HepG2 (cell line): ENCODE measurements around the gene PELI2. TPM values are rescaled to one million over a fixed set of nuclear protein-coding genes. Genes with fewer than 3 reads are reported as not detected.

Experiments
- ATAC-seq: fragments of 200-7000 bp; cut with Tn5 transposase; 3 replicates; pipeline ENCODE4 v1.9.1; 2020; ENCODE audit warnings: mild to moderate bottlenecking, moderate library complexity
- BruUV-seq: library from RNA; stranded (reverse); fragments of 400-500 nt; replicated peaks from 2 replicates; lab custom pipeline; 2021; lab: Mats Ljungman, UMichigan
- CTCF ChIA-PET: fragments of 300-600 bp; formaldehyde crosslinking; extraction: SDS; loops from one replicate; lab custom pipeline; 2021; ENCODE audit warnings: low total read pairs, inconsistent platforms, low intra/inter-chr PET ratio; lab: Yijun Ruan, JAX
- POLR2A ChIA-PET: fragments of 350-600 bp; sonication (Branson Sonifier 250); formaldehyde crosslinking; loops from one replicate; lab custom pipeline; 2020; ENCODE audit warnings: antibody characterized with exemption, inconsistent platforms; lab: Yijun Ruan, JAX
- DNase-seq: peaks from one replicate; pipeline ENCODE4 v3.0.0-alpha.2; 2015; ENCODE audit warnings: low spot score
- FAIRE-seq: peaks from 3 replicates; lab custom pipeline; 2011; peaks lifted over from hg19 to GRCh38; lab: Jason Lieb, UNC
- H2AFZ ChIP-seq: one replicate; pipeline ENCODE4 v1.6.1; 2011; ENCODE audit warnings: low read length, inconsistent platforms
- H3K27ac ChIP-seq: fragments of 300-600 bp; 3 replicates; pipeline ENCODE4 v1.8.0; 2011; ENCODE audit warnings: mixed run types, mild to moderate bottlenecking, mixed read lengths, low read length, inconsistent platforms; ENCODE audit not compliant: insufficient read depth; ENCODE audit errors: extremely low read length
- H3K27me3 ChIP-seq, 2 experiments: fragments of 200-600 bp in 1 of 2; 2 replicates in 1 of 2; 3 replicates in 1 of 2; pipeline versions ENCODE4 v1.6.0 to v1.8.0; 2011; ENCODE audit warnings: low read length in 2 of 2, mild to moderate bottlenecking in 2 of 2, moderate library complexity in 2 of 2, inconsistent platforms in 1 of 2; ENCODE audit not compliant: insufficient read depth in 2 of 2, control insufficient read depth in 1 of 2
- H3K36me3 ChIP-seq, 2 experiments: fragments of 200-600 bp in 1 of 2; replicated peaks in 1 of 2; 2 replicates in 1 of 2; 3 replicates in 1 of 2; pipeline versions ENCODE4 v1.5.1 to v1.8.0; 2011; ENCODE audit warnings: low read length in 2 of 2, inconsistent platforms in 1 of 2; ENCODE audit not compliant: insufficient read depth in 2 of 2, control insufficient read depth in 1 of 2
- H3K4me1 ChIP-seq: 2 replicates; pipeline ENCODE4 v1.5.1; 2012; ENCODE audit warnings: low read length, inconsistent platforms; ENCODE audit not compliant: insufficient read depth
- H3K4me2 ChIP-seq: 2 replicates; pipeline ENCODE4 v1.6.0; 2011; ENCODE audit warnings: low read depth, low read length, inconsistent platforms
- H3K4me3 ChIP-seq, 3 experiments: fragments of 200-600 bp in 1 of 3; sonication (generic), shearing (Covaris generic) in 1 of 3; replicated peaks in 1 of 3; 2 replicates each; pipeline ENCODE4 v1.5.1; 2011 to 2016; ENCODE audit warnings: low read length in 3 of 3, inconsistent platforms in 2 of 3, low read depth in 2 of 3, mild to moderate bottlenecking in 2 of 3, control low read depth in 1 of 3, mixed read lengths in 1 of 3; ENCODE audit not compliant: insufficient read depth in 1 of 3
- H3K79me2 ChIP-seq: one replicate; pipeline ENCODE4 v1.6.1; 2011; ENCODE audit warnings: low read length, inconsistent platforms; ENCODE audit not compliant: insufficient read depth
- H3K9ac ChIP-seq: 2 replicates; pipeline ENCODE4 v1.6.0; 2011; ENCODE audit warnings: mild to moderate bottlenecking, low read depth, low read length, inconsistent platforms; ENCODE audit not compliant: insufficient read depth
- H3K9me3 ChIP-seq: 2 replicates; pipeline ENCODE4 v1.5.1; 2012; ENCODE audit warnings: mild to moderate bottlenecking, low read length
- H4K20me1 ChIP-seq: 2 replicates; pipeline ENCODE4 v1.6.0; 2011; ENCODE audit warnings: inconsistent platforms, mild to moderate bottlenecking, low read length, moderate library complexity; ENCODE audit not compliant: insufficient read depth
- KLF16 ChIP-seq, 2 experiments: sonication (generic) in 1 of 2; formaldehyde crosslinking in 1 of 2; IDR thresholded peaks; 2 replicates each; pipeline versions ENCODE4 v1.6.1 to v1.8.0; 2016 to 2023; ENCODE audit warnings: missing genetic modification reagents in 2 of 2, missing compliant biosample characterization in 1 of 2
- MAFG ChIP-seq: sonication (generic); formaldehyde crosslinking; IDR thresholded peaks from 2 replicates; pipeline ENCODE4 v1.5.1; 2020; ENCODE audit warnings: mild to moderate bottlenecking, missing genetic modification reagents
- TRIM24 ChIP-seq: sonication (generic); formaldehyde crosslinking; IDR thresholded peaks from 2 replicates; pipeline ENCODE4 v1.8.0; 2022; ENCODE audit warnings: mild to moderate bottlenecking, missing genetic modification reagents
- ZNF280D ChIP-seq: sonication (generic); formaldehyde crosslinking; IDR thresholded peaks from 2 replicates; pipeline ENCODE4 v1.5.1; 2020; ENCODE audit warnings: mild to moderate bottlenecking, missing genetic modification reagents
- ZNF501 ChIP-seq: sonication (generic); formaldehyde crosslinking; IDR thresholded peaks from 2 replicates; pipeline ENCODE4 v1.5.1; 2020; ENCODE audit warnings: mild to moderate bottlenecking, moderate library complexity, missing genetic modification reagents
- ZNF549 ChIP-seq: sonication (generic); formaldehyde crosslinking; IDR thresholded peaks from 2 replicates; pipeline ENCODE4 v1.5.0; 2020; ENCODE audit warnings: missing genetic modification reagents
- ZNF574 ChIP-seq: sonication (generic); formaldehyde crosslinking; IDR thresholded peaks from 2 replicates; pipeline ENCODE4 v1.4.0; 2020; ENCODE audit warnings: missing genetic modification reagents
- ZNF720 ChIP-seq: sonication (generic); formaldehyde crosslinking; IDR thresholded peaks from 2 replicates; pipeline ENCODE4 v1.4.0; 2020; ENCODE audit warnings: missing genetic modification reagents
- WGBS: methylation state at CpG from one replicate; pipeline ENCODE4 v1.1.6; 2017; ENCODE audit warnings: low lambda C conversion rate; 5-methylcytosine and 5-hydroxymethylcytosine counted together
- in situ Hi-C: cut with HindIII; loops from 2 replicates; pipeline ENCODE4 v1.10.0; 2017; ENCODE audit warnings: low pct_unique_long_range_greater_than_20kb; ENCODE audit not compliant: extremely low pct_ligation_motif_present
- intact Hi-C: fragments of 100-400 bp; cut with micrococcal nuclease; formaldehyde crosslinking; loops from one replicate; pipeline ENCODE4 v1.10.0; 2022; ENCODE audit not compliant: unreplicated experiment
- polyA plus RNA-seq, 8 experiments: library from polyadenylated mRNA; depleted of rRNA in 3 of 8; stranded (reverse) in 7 of 8; unstranded in 1 of 8; fragments of >200 nt; fragmentation: Illumina TruSeq in 4 of 8; extraction: Trizol in 4 of 8; gene quantifications; 2 replicates each; pipeline versions ENCODE4 v1.2.1 to v1.2.3, GENCODE V29; 2011 to 2016; ENCODE audit warnings: low read depth in 4 of 8, missing spikeins in 1 of 8, mixed read lengths in 1 of 8; ENCODE audit not compliant: insufficient read depth in 1 of 8
- total RNA-seq, 5 experiments: library from RNA; depleted of rRNA; stranded (reverse); fragments of >200 nt; fragmentation: Illumina TruSeq; extraction: Trizol; gene quantifications; 2 replicates each; pipeline ENCODE4 v1.2.3, GENCODE V29; 2016; ENCODE audit warnings: low read depth in 1 of 5

Gene PELI2
- total and polyA plus RNA-seq, 2 of the 13 experiments (the other 11 are each of a cell fraction or from before 2014, with no cell fraction given) = 0.07 TPM; not detected in 1

GRCh38 chr14:56108057-56108456 lies 10.2 kb upstream of the PELI2 start:
- H3K9me3 ChIP-seq = no peaks in the 10 kb centered on the region
- no peak overlapping the region for H3K4me3 ChIP-seq
- 11% methylated on average over 1 of the region's 1 CpG for WGBS
- BruUV-seq = no TSS peak
- H3K27me3 ChIP-seq = peaks cover 0 to 2% of the 10 kb centered on the region in 2 experiments; a peak in 2 of 5 replicates
- TF ChIP-seq TRIM24 (no peak), ZNF501 (no peak), ZNF549 (CRISPR knock-in tag) (no peak), ZNF280D (no peak), KLF16 (CRISPR knock-in tag; IDR thresholded peaks at IDR 0.05) (no peak), ZNF720 (CRISPR knock-in tag) (no peak), ZNF574 (CRISPR knock-in tag) (no peak), MAFG (CRISPR knock-in tag) (no peak)
- TF ChIP-seq, all 625 proteins: peak for 0
- no peaks in the 10 kb centered on the region for H4K20me1 ChIP-seq
- H3K27ac ChIP-seq = no peak overlapping the region
- H3K4me2 ChIP-seq = no peak overlapping the region
- in situ Hi-C loops = no loop called here
- DNase-seq (no peak), ATAC-seq (no peak), FAIRE-seq (no peak)
- H2AFZ ChIP-seq = no peak overlapping the region
- ChIA-PET POLR2A (no interaction called here), CTCF (no interaction called here)
- no peak overlapping the region for H3K9ac ChIP-seq
- no peaks in the 10 kb centered on the region for H3K79me2 ChIP-seq
- no peaks in the 10 kb centered on the region for H3K36me3 ChIP-seq
- intact Hi-C loops = no loop called here
- no peaks in the 10 kb centered on the region for H3K4me1 ChIP-seq
